Mucosa of descending colon (tissue), 3 donors: ENCODE results near the gene PAPPA2. TPM values are rescaled to one million over a fixed set of nuclear protein-coding genes. Genes with fewer than 3 reads are reported as not detected.

Experiments
- ATAC-seq: fragments of 200-7000 bp; cut with Tn5 transposase; one replicate; pipeline ENCODE4 v1.9.1; 2020; ENCODE audit warnings: mild to moderate bottlenecking, moderate library complexity
- DNase-seq, 3 donors: peaks; one replicate each; pipeline ENCODE4 v3.0.0-alpha.2; 2020
- H3K36me3 ChIP-seq: fragments of 200-600 bp; one replicate; pipeline ENCODE4 v1.8.0; 2021; ENCODE audit warnings: low read depth, mild to moderate bottlenecking
- H3K4me1 ChIP-seq: fragments of 200-600 bp; one replicate; pipeline ENCODE4 v1.8.0; 2021; ENCODE audit warnings: low read depth, mild to moderate bottlenecking
- H3K4me3 ChIP-seq: fragments of 200-600 bp; one replicate; pipeline ENCODE4 v1.8.0; 2021; ENCODE audit warnings: mild to moderate bottlenecking
- H3K9me3 ChIP-seq: fragments of 200-600 bp; one replicate; pipeline ENCODE4 v1.8.0; 2021; ENCODE audit warnings: mild to moderate bottlenecking
- CTCF ChIP-seq: fragments of 200-600 bp; IDR thresholded peaks from one replicate; pipeline ENCODE4 v1.8.0; 2022; ENCODE audit warnings: antibody characterized with exemption, mild to moderate bottlenecking
- intact Hi-C, 2 donors: fragments of 100-400 bp; cut with DNase I in 1 of 2; cut with micrococcal nuclease in 1 of 2; formaldehyde crosslinking; loops; one replicate each; pipeline versions ENCODE4 v1.11.0 to v1.11.1; 2022; cut with DNase I, micrococcal nuclease
- total RNA-seq, 3 donors: library from RNA; stranded (reverse); fragmentation: NEBNext Ultra II Directional in 2 of 3; extraction: Animal tissue kit (Norgen Biotek cat#: 25700) in 2 of 3; gene quantifications; one replicate each; pipeline versions ENCODE4 v1.2.1 to v1.2.4, GENCODE V29; 2021 to 2023
- donor health status: DM: no; HTN: no; CAD: no; lungs with moderate emphysema.
- donor health status: DM: no; HTN: no; CAD: no.
- donor health status: DM: no; HTN: yes; CAD: no.

PAPPA2 gene
- total RNA-seq, 3 donors from 2014 or later: 1.0 to 5.1 (median 1.1) TPM

GRCh38 chr1:176692431-176692830 is 229.5 kb downstream of the PAPPA2 start:
- no peak overlapping the region for H3K4me3 ChIP-seq
- no peak for DNase-seq
- intact Hi-C loops: no loop called here
- ATAC-seq: no peak
- no peak for TF ChIP-seq CTCF
- no peaks in the 10 kb centered on the region for H3K9me3 ChIP-seq
- no peaks in the 10 kb centered on the region for H3K36me3 ChIP-seq
- no peaks in the 10 kb centered on the region for H3K4me1 ChIP-seq

- no peak overlapping the region for H3K4me3 ChIP-seq
- intact Hi-C loops: no loop called here
- TF ChIP-seq CTCF: no peak
- no peak for ATAC-seq
- H3K9me3 ChIP-seq: no peaks in the 10 kb centered on the region
- no peaks in the 10 kb centered on the region for H3K36me3 ChIP-seq
- no peaks in the 10 kb centered on the region for H3K4me1 ChIP-seq
- DNase-seq: no peak
Observed at GRCh38 chr1:176692988-176693696, 230.2 kb downstream of the PAPPA2 start.

GRCh38 chr1:176693697-176694329 is 230.8 kb downstream of the PAPPA2 start:
- intact Hi-C loops: no loop called here
- no peak for DNase-seq
- peak; percentile 17 for ATAC-seq
- Histone ChIP-seq H3K4me1 (no peaks in the 10 kb centered on the region), H3K36me3 (no peaks in the 10 kb centered on the region), H3K4me3 (no peak overlapping the region), H3K9me3 (no peaks in the 10 kb centered on the region)
- no peak for TF ChIP-seq CTCF

GRCh38 chr1:176694713-176695112 is 231.7 kb downstream of the PAPPA2 start:
- DNase-seq: no peak
- no peak overlapping the region for H3K4me3 ChIP-seq
- intact Hi-C loops: no loop called here
- no peak for TF ChIP-seq CTCF
- H3K4me1 ChIP-seq: no peaks in the 10 kb centered on the region
- H3K9me3 ChIP-seq: no peaks in the 10 kb centered on the region
- no peak for ATAC-seq
- H3K36me3 ChIP-seq: no peaks in the 10 kb centered on the region

GRCh38 chr1:176696109-176696508 is 233.1 kb downstream of the PAPPA2 start:
- no peak for TF ChIP-seq CTCF
- Histone ChIP-seq H3K36me3 (no peaks in the 10 kb centered on the region), H3K4me1 (no peaks in the 10 kb centered on the region), H3K9me3 (no peaks in the 10 kb centered on the region), H3K4me3 (no peak overlapping the region)
- no peak for ATAC-seq
- DNase-seq: no peak
- intact Hi-C loops: no loop called here
